Gastrocnemius medialis (tissue), 4 donors: ENCODE measurements around the gene ROBO1.

Source experiments
- POLR2A ChIP-seq, 2 donors: fragments of 450-650 bp; IDR thresholded peaks; one replicate each; pipeline ENCODE4 v1.6.1; 2017; ENCODE audit warnings: antibody characterized with exemption in 2 of 2, mild to moderate bottlenecking in 2 of 2, moderate library complexity in 2 of 2
- TF ChIP-seq, protein P1 (sequence below), 5 experiments: fragments of 450-650 bp in 3 of 5; fragments of 200-600 bp in 2 of 5; sonication (generic) in 2 of 5; IDR thresholded peaks in 4 of 5; conservative IDR thresholded peaks in 1 of 5; 1 replicate in 4 of 5; 2 replicates in 1 of 5; pipeline ENCODE4 v1.5.1; 2016 to 2019; ENCODE audit warnings: antibody characterized with exemption in 5 of 5, mild to moderate bottlenecking in 3 of 5, moderate library complexity in 3 of 5

DNA sequence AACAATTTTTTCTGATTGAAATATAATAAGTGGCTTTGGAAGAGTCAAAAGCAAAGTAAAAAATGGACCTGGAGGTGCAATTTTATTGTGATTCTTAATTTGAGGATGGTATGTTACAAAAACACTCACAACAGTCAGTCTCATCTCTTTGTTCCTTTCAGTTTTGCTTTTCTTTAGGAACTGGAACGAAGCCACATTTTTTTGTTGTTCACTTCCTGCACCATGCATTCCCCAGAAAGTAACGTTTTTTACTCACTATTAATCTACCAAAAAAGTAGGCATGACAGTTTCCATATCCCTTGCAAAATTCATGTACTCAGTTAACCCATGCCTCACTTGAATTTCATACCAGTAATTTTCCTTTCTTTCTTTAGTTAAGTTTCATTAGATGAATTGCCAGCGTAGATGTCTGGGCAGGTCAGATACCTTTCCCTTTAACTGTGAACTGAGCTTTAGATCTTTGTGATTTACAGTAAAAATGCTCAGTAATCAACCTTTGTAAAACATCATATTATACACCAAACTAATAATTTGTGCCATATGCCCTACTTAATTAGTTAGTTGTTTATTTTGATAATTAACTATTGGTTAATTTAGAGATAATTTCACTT, 384.3 kb downstream of the ROBO1 start:
- TF ChIP-seq, protein P1, sequence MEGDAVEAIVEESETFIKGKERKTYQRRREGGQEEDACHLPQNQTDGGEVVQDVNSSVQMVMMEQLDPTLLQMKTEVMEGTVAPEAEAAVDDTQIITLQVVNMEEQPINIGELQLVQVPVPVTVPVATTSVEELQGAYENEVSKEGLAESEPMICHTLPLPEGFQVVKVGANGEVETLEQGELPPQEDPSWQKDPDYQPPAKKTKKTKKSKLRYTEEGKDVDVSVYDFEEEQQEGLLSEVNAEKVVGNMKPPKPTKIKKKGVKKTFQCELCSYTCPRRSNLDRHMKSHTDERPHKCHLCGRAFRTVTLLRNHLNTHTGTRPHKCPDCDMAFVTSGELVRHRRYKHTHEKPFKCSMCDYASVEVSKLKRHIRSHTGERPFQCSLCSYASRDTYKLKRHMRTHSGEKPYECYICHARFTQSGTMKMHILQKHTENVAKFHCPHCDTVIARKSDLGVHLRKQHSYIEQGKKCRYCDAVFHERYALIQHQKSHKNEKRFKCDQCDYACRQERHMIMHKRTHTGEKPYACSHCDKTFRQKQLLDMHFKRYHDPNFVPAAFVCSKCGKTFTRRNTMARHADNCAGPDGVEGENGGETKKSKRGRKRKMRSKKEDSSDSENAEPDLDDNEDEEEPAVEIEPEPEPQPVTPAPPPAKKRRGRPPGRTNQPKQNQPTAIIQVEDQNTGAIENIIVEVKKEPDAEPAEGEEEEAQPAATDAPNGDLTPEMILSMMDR (IDR thresholded peaks at IDR 0.05 in 4 of 5, conservative IDR thresholded peaks at IDR 0.05 in 1 of 5), result no peak
- TF ChIP-seq POLR2A (IDR thresholded peaks at IDR 0.05), result no peak
